Right renal cortex interstitium (tissue), 3 donors: Measurements from ENCODE around the gene CBFB. TPM values are rescaled to one million over a fixed set of nuclear protein-coding genes. Genes with fewer than 3 reads are reported as not detected.
"Not testable (repeated sequence)": the region's sequence is repeated elsewhere in the genome, so short reads cannot be mapped to it uniquely, and the experiment has no call there.

Source experiments
- DNase-seq, 3 donors: peaks; one replicate each; pipeline ENCODE4 v3.0.0-alpha.2; 2013; ENCODE audit warnings: low read depth in 3 of 3, low spot score in 2 of 3
- polyA plus RNA-seq, 3 donors: library from polyadenylated mRNA; unstranded; fragments of 120-200 nt; gene quantifications; one replicate each; pipeline ENCODE4 v1.2.1, GENCODE V29; 2013; ENCODE audit not compliant: insufficient read length in 3 of 3

CBFB gene
- polyA plus RNA-seq, 3 donors, result 64.9 to 70.8 (median 66.6) TPM

GRCh38 chr16:67040166-67040565, 11.2 kb downstream of the CBFB start:
- DNase-seq, result no peak

DNA sequence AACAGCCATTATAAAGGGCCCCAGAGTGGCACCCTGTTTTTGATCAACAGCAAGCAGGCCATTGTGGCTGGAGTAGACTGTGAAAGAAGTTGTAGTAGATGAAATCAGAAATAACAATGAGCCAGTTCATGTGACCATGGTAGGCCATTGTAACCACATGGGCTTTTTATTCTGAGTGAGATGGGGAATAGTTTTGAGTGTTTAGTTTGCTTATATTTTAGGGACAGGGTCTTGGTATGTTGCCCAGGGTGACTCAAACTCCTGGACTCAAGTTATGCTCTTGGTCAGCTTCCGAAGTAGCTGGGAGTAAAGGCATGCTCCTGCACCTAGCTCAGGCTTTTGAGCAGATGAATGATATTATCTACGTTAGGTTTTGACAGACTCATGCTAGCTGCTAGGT, 12.0 kb downstream of the CBFB start:
- no peak for DNase-seq

DNA sequence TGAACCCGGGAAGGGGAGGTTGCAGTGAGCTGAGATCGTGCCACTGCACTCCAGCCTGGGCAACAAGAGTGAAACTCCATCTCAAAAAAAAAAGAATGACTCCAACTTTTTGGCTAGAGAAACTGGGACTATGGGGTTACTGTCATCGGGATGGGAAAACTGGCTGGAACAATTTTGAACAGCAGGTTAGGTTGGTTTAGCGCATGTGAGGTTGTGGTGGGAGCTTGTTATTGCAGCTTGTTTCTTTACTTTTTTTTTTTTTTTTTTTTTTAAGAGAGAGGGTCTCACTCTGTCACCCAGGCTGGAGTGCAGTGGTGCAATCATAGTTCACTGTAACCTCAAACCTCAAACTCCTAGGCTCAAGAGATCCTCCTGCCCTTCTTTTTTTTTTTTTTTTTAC, 12.6 kb downstream of the CBFB start:
- not testable (repeated sequence) for DNase-seq

GRCh38 chr16:67043420-67043819, 14.5 kb downstream of the CBFB start:
- no peak for DNase-seq

DNA sequence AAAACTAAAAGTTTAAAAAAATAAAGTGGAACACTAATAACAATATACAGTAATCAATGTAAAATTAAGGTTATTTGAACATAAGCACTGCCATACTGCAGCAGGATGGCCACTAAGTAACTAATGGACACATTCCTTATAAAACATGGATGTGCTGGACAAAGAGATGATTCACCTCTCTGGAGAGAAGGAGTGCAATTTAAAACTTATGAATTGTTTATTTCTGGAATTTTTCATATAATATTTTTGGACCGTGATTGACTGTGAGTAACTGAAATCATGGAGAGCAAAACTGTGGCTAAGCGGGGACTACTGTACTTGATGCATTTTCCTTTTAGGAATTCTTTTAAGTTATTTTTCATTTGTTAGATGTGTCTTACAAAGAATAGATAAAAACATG, 21.8 kb downstream of the CBFB start:
- no peak for DNase-seq

DNA sequence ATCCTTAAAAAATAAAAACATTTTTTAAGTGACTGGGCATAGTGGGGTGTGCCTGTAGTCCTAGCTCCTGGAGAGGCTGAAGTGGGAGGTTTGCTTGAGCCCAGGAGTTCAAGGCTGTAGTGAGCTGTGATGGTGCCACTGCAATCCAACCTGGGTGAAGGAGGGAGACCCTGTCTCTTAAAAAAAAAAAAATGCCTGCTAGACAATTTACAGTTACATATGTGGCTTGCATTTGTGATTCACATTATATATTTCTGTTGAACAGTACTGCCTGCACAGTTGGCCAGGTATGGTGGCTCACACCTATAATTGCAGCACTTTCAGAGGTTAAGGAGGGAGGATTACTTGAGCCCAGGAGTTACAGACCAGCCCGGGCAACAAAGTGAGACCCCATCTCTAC, 23.4 kb downstream of the CBFB start:
- DNase-seq, result no peak

- no peak for DNase-seq
Observed at GRCh38 chr16:67053767-67054334, 24.9 kb downstream of the CBFB start.

GRCh38 chr16:67054901-67055300, 26.0 kb downstream of the CBFB start:
- no peak for DNase-seq

DNA sequence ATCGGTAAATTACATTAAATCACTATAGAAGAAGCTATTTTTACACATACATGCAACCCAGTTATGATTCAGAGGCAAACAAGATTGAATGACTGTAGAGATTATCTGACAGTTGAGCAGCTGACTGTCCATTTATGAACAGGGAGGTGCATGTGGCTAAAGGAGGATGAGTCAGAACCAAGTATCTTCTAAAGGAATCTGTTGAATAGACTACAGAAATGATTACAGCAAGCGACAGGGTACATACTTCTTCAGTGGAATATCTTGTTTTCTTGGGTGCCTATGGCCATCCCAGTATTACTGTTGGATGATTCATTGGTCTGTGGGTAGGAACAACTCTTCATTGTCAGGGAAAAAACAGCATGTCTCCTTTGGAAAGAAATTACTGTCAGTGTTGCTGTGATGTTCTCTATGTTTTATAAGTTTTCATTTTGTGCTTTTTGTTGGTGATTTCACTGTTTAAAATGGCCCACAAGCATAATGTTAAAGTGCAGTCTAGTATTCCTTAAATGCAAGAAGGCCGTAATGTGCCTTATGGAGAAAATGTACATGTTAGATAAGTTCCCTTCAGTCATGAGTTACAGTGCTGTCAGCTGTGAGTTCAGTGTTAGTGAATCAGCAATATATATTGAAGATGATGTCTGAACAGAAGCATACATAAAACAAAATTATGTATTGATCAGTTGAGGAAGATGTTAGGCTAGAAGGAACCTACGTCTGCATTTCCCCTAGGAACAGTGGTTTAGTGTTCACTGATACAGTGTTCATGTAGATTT, 27.0 kb downstream of the CBFB start:
- DNase-seq, result no peak

GRCh38 chr16:67063008-67063407, 34.1 kb downstream of the CBFB start:
- DNase-seq, result no peak

- DNase-seq, result no peak
Observed at GRCh38 chr16:67068212-67068753, 39.3 kb downstream of the CBFB start.

GRCh38 chr16:67071476-67072048, 42.6 kb downstream of the CBFB start:
- DNase-seq, result no peak

GRCh38 chr16:67075331-67075730, 46.4 kb downstream of the CBFB start:
- DNase-seq, result no peak

- no peak for DNase-seq
Observed at GRCh38 chr16:67077871-67078270, 48.9 kb downstream of the CBFB start.

DNA sequence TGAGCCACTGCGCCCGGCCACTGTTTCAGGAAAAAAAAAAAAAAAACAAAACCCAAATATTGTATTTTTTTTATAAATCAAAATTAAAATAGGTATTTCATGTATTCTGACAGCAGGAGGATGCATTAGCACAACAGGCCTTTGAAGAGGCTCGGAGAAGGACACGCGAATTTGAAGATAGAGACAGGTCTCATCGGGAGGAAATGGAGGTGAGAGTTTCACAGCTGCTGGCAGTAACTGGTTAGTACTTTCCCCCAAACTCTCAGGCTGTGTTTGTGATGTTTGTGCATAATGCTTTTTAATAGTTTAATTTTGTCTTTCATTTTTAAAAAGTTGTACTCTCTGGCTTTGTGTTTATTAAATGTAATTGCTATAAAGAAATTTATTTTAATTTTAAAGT, 53.2 kb downstream of the CBFB start:
- no peak for DNase-seq

- DNase-seq, result no peak
Observed at GRCh38 chr16:67082891-67083290, 53.9 kb downstream of the CBFB start.

DNA sequence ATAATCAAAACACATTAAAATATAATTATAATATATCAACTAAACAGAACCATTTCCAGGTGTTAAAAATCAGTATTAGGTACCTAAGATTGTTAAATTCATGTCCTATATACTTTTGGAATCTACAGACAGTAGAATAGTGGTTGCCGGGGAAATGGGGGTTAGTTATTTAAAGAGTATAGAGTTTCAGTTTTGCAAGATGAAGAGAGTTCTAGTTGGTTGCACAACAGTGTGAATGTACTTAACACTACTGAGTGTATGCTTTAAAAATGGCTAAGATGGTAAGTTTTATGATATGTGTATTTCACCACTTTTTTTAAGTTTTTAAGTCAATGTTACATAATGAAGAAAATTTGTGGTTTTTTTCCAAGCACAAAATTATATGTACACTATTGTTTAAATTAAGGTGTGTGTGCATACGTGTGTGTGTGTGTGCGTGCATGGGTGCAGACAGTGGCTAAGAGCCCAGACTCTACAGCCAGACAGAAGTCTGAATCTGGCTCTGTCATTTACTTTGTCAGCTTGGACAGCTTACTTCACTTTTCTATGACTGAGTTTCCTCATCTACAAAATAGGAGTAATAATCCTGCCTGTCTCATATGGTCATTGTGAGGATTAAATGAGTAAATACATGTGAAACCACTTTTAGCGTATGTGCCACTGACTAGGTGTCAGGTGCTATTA, 55.5 kb downstream of the CBFB start:
- DNase-seq, result no peak

DNA sequence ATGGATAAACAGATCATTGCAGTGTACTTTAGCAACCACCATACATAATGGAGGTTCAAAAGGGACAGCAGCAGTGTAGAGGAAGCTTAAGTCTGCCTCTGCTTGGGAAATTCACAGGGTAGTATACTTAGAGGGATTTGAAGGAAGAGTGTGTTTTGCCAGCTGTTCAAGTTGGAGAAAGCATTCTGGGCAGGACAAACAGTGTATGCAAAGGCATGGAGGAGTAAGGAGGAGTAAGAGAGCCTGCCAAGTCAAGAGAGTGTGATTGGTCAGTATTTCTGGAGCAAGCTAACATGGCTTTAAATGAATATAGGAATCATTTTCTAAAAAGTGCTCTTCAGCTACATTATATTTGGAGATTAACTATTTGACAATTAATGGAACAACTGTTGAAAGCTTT, 57.9 kb downstream of the CBFB start:
- DNase-seq, result no peak

DNA sequence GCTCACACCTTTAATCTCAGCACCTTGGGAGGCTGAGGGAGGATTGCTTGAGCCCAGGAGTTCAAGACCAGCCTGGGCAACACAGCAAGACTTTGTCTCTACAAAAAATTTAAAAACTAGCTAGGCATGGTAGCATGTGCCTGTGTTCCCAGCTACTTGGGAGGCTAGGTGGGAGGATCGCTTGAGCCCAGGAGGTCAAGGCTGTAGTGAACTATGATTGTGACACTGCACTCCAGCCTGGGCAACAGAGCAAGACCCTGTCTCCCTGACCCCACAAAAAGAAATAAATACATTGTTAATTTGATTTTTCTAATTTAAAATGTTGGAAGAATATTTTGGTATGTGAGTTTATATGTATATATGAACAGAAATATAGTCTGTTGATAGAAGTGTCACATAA, 58.3 kb downstream of the CBFB start:
- DNase-seq, result no peak

GRCh38 chr16:67087803-67088202, 58.9 kb downstream of the CBFB start:
- DNase-seq, result no peak

DNA sequence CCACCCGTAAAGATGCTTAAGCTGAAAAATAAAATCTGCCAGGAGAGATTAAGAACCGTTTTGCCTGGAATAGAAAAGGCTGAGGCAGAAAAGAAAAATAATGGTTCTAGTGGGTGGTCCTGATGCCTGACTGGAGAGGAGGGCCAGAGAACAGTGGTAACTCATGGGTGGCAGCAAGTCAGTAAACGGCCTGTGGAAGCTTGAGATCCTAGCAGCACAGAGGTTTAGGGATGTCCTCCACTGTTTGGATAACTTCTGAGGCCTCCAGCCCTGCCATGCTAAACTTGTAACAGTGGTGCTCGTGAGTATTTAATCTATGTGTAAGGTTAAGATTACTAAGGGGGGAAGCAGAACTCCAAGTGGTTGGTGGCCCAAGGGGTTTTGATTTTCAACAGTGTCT, 59.6 kb downstream of the CBFB start:
- DNase-seq, result no peak
